GM19035 (cell line): ENCODE results near the gene POM121L2.
"Not testable (repeated sequence)": the region's sequence is repeated elsewhere in the genome, so short reads cannot be mapped to it uniquely, and the experiment has no call there.

Experiments
- ATAC-seq: cut with Tn5 transposase; IDR thresholded peaks from one replicate; pipeline ENCODE4 v1.9.1; 2021; ENCODE audit not compliant: unreplicated experiment

The POM121L2 gene

DNA sequence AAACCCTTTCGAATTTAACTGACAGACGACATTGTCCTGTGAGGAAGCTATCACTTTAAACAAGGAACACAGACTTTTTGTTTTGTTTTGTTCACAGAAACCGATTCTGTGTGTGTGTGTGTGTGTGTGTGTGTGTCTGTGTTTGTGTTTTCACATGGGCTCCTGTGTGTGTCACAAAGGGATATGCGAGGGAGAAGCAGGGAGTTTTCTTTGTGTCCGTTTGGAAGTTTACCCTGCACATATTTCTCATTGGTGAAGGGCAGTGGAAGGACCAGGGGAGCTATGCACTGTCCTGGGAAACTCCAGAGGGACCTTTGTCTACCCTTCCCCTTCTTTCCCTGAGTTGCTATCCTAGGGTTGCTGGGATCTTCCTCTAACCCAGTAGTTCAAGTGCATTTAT, 17.7 kb downstream of the POM121L2 start:
- ATAC-seq, result no peak

- ATAC-seq, result no peak
Observed at GRCh38 chr6:27293436-27294098, 18.5 kb downstream of the POM121L2 start.

GRCh38 chr6:27290850-27291208, 21.2 kb downstream of the POM121L2 start:
- ATAC-seq, result no peak

- no peak for ATAC-seq
Observed at GRCh38 chr6:27290065-27290849, 21.8 kb downstream of the POM121L2 start.

- no peak for ATAC-seq
Observed at GRCh38 chr6:27288136-27289044, 23.7 kb downstream of the POM121L2 start.

DNA sequence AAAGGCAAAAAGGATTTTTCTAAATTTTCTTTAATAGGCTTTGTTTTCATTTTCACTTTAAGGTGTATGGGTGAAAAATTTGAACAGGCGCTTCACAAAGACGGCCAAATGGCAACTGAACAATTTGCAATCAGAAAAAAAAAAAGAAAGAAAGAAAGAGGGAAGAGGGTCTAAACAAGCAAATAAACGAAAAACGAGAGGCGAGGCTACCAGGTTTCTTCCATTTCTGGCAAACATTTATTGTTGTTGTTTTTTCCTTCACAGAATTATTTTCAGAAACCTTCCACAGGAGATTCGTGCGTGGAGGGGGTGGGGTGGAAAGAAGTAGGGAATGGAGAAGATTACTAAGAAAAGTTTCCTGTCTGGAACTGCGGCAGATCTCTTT, 24.3 kb downstream of the POM121L2 start:
- no peak for ATAC-seq

- ATAC-seq, result no peak
Observed at GRCh38 chr6:27286141-27286540, 25.9 kb downstream of the POM121L2 start.

GRCh38 chr6:27283279-27283678, 28.8 kb downstream of the POM121L2 start:
- ATAC-seq, result no peak

DNA sequence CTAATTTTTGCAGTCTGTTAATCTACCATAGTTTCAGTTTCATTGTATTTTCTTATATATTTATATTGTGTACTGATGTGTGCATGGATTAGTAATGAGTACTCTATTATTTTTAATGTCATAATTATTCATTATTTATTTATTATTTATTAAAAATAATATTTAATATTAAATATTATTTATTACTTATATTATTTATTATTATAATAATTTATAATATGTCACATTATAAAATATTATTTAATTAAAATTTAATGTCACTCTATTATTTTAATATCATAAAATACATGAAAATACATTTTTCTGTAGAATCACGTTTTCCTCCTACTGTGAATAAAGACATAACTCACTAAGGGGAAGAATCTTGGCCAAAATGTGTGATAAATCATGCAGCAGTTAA, 30.5 kb downstream of the POM121L2 start:
- ATAC-seq, result no peak

- no peak for ATAC-seq
Observed at GRCh38 chr6:27281105-27281539, 31.0 kb downstream of the POM121L2 start.

DNA sequence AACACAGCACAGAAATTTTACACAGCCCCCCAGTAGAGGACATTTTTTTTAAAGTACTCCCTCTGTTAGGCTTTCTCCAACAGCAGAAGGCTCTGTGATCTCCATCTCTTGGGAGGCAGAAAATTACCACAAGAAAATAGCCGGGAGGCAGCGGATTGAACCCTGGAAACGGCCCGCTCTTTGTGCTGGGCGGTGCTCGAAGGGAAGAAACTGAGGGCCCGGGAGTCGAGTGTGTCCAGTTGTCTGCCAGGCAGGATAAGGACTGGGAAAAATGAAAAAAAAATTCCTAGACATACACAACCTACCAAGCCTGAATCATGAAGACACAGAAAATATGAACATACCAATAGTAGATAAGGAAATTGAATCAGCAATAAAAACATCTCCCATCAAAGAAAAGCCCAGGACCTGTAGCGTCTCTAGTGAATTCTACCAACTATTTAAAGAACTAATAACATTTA, 31.5 kb downstream of the POM121L2 start:
- ATAC-seq, result no peak

- no peak for ATAC-seq
Observed at GRCh38 chr6:27280064-27280539, 32.0 kb downstream of the POM121L2 start.

GRCh38 chr6:27279513-27280063, 32.5 kb downstream of the POM121L2 start:
- ATAC-seq, result no peak

DNA sequence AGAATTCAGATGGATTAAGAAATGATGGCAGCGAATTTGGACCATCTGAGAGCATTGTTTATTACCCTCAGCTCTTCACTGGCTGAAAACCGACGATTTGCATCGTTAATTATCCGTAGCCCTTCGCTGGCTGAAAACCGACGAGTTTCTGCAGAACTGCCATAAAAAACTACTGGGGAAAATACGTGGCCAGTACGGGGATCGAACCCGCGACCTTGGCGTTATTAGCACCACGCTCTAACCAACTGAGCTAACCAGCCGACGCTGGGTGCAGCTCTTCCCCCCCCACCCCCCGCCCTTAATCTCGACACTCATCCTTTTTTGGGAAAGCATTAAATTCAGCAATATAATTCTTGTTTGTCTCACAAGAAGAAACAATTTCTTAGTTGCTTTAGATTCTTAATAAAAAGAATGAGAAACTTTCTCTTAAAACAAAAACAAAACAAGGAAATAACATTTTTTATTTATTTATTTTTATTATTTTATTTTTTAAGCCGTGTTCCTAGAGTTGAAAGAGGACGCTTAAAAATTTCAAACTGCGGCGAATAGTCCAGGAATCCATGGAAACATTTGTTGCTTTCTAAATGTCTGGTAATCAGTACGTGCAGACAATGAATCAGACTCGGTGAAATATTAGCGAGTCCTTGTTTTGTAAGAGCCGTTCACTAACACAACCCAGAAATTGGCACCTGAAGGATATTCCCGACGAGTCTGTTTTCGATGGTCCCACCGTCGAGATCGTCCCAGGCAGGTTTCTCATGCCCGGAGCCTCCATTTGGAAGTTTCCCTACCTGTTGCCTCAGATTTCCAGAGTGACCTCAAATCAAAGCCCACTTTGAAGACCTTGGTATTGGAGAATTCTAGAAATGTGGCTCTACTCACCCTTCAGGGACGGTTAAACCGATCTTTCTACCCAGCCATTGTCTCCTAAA, 36.8 kb downstream of the POM121L2 start:
- no peak for ATAC-seq

DNA sequence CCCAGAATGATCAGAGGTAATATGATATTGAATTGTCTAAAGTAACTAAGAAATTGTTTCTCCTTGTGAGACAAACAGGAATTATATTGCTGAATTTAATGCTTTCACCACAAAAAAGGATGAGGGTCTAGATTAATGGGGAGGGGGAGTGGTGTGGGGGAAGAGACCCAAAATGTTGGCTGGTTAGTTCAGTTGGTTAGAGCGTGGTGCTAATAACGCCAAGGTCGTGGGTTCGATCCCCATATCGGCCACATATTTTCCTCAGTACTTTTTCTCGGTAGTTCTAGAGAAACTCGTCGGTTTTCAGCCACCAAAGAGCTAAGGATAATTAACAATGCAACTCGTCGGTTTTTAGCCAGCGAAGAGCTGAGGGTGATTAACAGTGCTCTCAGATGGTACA, 38.3 kb downstream of the POM121L2 start:
- no peak for ATAC-seq

DNA sequence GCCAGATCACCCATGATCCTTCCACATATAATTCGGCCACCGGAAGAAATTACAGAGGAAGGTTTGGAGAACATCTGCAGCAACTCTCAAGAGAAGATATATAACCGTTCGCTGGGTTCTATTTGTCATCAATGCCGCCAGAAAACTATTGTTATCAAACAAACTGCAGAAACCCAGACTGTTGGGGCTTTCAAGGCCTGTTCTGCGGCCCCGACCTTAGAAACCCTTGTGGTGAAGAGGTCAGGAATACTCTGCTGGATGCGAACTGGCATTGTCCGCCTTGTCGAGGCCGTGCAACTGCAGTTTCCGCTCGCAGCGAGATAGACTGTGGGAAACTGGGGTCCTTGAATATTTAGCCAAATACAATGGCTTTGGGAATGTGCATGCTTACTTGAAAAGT, 43.3 kb downstream of the POM121L2 start:
- no peak for ATAC-seq

DNA sequence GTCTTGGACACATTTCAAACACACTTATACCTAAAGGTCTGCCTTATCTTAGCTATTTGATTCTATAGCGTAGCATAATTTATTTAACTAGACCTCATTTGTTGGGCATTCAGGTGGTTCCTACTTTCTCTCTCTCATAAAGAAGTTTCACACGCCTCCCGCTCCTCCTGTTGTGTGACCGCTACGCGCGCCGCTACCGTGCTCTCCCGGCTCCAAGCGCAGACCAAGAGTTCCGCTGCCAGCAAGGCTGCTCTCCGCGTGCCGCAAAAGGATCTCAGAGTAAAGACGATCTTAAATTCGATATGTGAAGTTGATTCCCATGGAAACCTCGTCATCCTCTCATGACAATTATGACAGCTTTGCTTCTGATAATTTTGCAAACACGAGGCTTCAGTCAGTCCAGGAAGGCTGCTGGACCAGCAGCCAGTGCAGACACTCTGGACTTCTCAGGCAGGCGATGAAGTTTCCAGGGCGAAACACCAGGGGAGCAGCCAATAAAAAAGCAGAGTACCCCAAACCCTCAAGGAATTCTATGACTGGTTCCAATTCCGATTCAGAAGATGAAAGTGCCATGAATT, 44.1 kb downstream of the POM121L2 start:
- ATAC-seq, result no peak

- ATAC-seq, result not testable (repeated sequence)
Observed at GRCh38 chr6:27267003-27267402, 45.1 kb downstream of the POM121L2 start.

DNA sequence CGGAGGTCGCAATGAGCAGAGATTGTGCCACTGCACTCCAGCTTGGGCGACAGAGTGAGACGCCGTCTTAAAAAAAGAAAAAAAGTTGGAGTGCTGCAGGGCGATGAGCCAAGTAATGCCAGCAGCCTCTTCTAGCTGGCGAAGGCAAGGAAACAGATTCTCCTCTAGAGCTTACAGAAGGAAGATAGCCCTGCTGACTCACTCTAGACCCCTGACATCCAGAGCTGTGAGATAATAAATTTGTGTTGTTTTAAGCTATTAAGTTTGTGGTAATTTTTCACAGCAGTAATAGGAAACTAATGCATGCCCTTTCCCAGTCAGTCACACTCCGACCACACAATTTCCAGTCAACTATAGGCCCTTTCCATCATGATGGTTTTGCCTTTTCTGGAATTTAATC, 48.2 kb downstream of the POM121L2 start:
- ATAC-seq, result no peak
